HepG2 (cell line): ENCODE measurements around the gene SENP7. TPM values are rescaled to one million over a fixed set of nuclear protein-coding genes. Genes with fewer than 3 reads are reported as not detected.

Experiments
- ATAC-seq: fragments of 200-7000 bp; cut with Tn5 transposase; 3 replicates; pipeline ENCODE4 v1.9.1; 2020; ENCODE audit warnings: mild to moderate bottlenecking, moderate library complexity
- BruUV-seq: library from RNA; stranded (reverse); fragments of 400-500 nt; replicated peaks from 2 replicates; lab custom pipeline; 2021; lab: Mats Ljungman, UMichigan
- CTCF ChIA-PET: fragments of 300-600 bp; formaldehyde crosslinking; extraction: SDS; loops from one replicate; lab custom pipeline; 2021; ENCODE audit warnings: low total read pairs, inconsistent platforms, low intra/inter-chr PET ratio; lab: Yijun Ruan, JAX
- POLR2A ChIA-PET: fragments of 350-600 bp; sonication (Branson Sonifier 250); formaldehyde crosslinking; loops from one replicate; lab custom pipeline; 2020; ENCODE audit warnings: antibody characterized with exemption, inconsistent platforms; lab: Yijun Ruan, JAX
- DNase-seq: peaks from one replicate; pipeline ENCODE4 v3.0.0-alpha.2; 2015; ENCODE audit warnings: low spot score
- FAIRE-seq: peaks from 3 replicates; lab custom pipeline; 2011; peaks lifted over from hg19 to GRCh38; lab: Jason Lieb, UNC
- H2AFZ ChIP-seq: one replicate; pipeline ENCODE4 v1.6.1; 2011; ENCODE audit warnings: low read length, inconsistent platforms
- H3K27ac ChIP-seq: fragments of 300-600 bp; 3 replicates; pipeline ENCODE4 v1.8.0; 2011; ENCODE audit warnings: mixed run types, mild to moderate bottlenecking, mixed read lengths, low read length, inconsistent platforms; ENCODE audit not compliant: insufficient read depth; ENCODE audit errors: extremely low read length
- H3K27me3 ChIP-seq, 2 experiments: fragments of 200-600 bp in 1 of 2; 2 replicates in 1 of 2; 3 replicates in 1 of 2; pipeline versions ENCODE4 v1.6.0 to v1.8.0; 2011; ENCODE audit warnings: low read length in 2 of 2, mild to moderate bottlenecking in 2 of 2, moderate library complexity in 2 of 2, inconsistent platforms in 1 of 2; ENCODE audit not compliant: insufficient read depth in 2 of 2, control insufficient read depth in 1 of 2
- H3K36me3 ChIP-seq, 2 experiments: fragments of 200-600 bp in 1 of 2; replicated peaks in 1 of 2; 2 replicates in 1 of 2; 3 replicates in 1 of 2; pipeline versions ENCODE4 v1.5.1 to v1.8.0; 2011; ENCODE audit warnings: low read length in 2 of 2, inconsistent platforms in 1 of 2; ENCODE audit not compliant: insufficient read depth in 2 of 2, control insufficient read depth in 1 of 2
- H3K4me1 ChIP-seq: 2 replicates; pipeline ENCODE4 v1.5.1; 2012; ENCODE audit warnings: low read length, inconsistent platforms; ENCODE audit not compliant: insufficient read depth
- H3K4me2 ChIP-seq: 2 replicates; pipeline ENCODE4 v1.6.0; 2011; ENCODE audit warnings: low read depth, low read length, inconsistent platforms
- H3K4me3 ChIP-seq, 3 experiments: fragments of 200-600 bp in 1 of 3; sonication (generic), shearing (Covaris generic) in 1 of 3; replicated peaks in 1 of 3; 2 replicates each; pipeline ENCODE4 v1.5.1; 2011 to 2016; ENCODE audit warnings: low read length in 3 of 3, inconsistent platforms in 2 of 3, low read depth in 2 of 3, mild to moderate bottlenecking in 2 of 3, control low read depth in 1 of 3, mixed read lengths in 1 of 3; ENCODE audit not compliant: insufficient read depth in 1 of 3
- H3K79me2 ChIP-seq: one replicate; pipeline ENCODE4 v1.6.1; 2011; ENCODE audit warnings: low read length, inconsistent platforms; ENCODE audit not compliant: insufficient read depth
- H3K9ac ChIP-seq: 2 replicates; pipeline ENCODE4 v1.6.0; 2011; ENCODE audit warnings: mild to moderate bottlenecking, low read depth, low read length, inconsistent platforms; ENCODE audit not compliant: insufficient read depth
- H3K9me3 ChIP-seq: 2 replicates; pipeline ENCODE4 v1.5.1; 2012; ENCODE audit warnings: mild to moderate bottlenecking, low read length
- H4K20me1 ChIP-seq: 2 replicates; pipeline ENCODE4 v1.6.0; 2011; ENCODE audit warnings: inconsistent platforms, mild to moderate bottlenecking, low read length, moderate library complexity; ENCODE audit not compliant: insufficient read depth
- HOXA7 ChIP-seq: sonication (generic); formaldehyde crosslinking; IDR thresholded peaks from 2 replicates; pipeline ENCODE4 v1.8.1; 2022; ENCODE audit warnings: mild to moderate bottlenecking, missing genetic modification reagents, moderate library complexity
- NR3C1 ChIP-seq: sonication (generic); formaldehyde crosslinking; IDR thresholded peaks from 2 replicates; pipeline ENCODE4 v1.4.0; 2020; ENCODE audit warnings: missing genetic modification reagents
- TGIF2 ChIP-seq: IDR thresholded peaks from 2 replicates; pipeline ENCODE4 v1.6.1; 2016; ENCODE audit warnings: control low read depth, missing compliant biosample characterization
- ZMYM4 ChIP-seq: sonication (generic); formaldehyde crosslinking; IDR thresholded peaks from 2 replicates; pipeline ENCODE4 v1.8.1; 2023; ENCODE audit warnings: mild to moderate bottlenecking, missing genetic modification reagents
- ZNF335 ChIP-seq: sonication (generic); formaldehyde crosslinking; IDR thresholded peaks from 2 replicates; pipeline ENCODE4 v1.4.0; 2020; ENCODE audit warnings: missing genetic modification reagents
- ZNF614 ChIP-seq: IDR thresholded peaks from 2 replicates; pipeline ENCODE4 v1.6.1; 2018; ENCODE audit warnings: missing biosample characterization, missing genetic modification reagents, inconsistent platforms, borderline replicate concordance
- ZNF746 ChIP-seq: sonication (generic); formaldehyde crosslinking; IDR thresholded peaks from 2 replicates; pipeline ENCODE4 v1.8.0; 2022; ENCODE audit warnings: mild to moderate bottlenecking, missing genetic modification reagents
- ZNF781 ChIP-seq: sonication (generic); formaldehyde crosslinking; IDR thresholded peaks from 2 replicates; pipeline ENCODE4 v1.5.1; 2020; ENCODE audit warnings: borderline replicate concordance, mild to moderate bottlenecking, missing genetic modification reagents; ENCODE audit errors: not compliant biosample characterization
- ZSCAN21 ChIP-seq: sonication (generic); formaldehyde crosslinking; IDR thresholded peaks from 2 replicates; pipeline ENCODE4 v1.8.0; 2022; ENCODE audit warnings: mild to moderate bottlenecking, missing genetic modification reagents, moderate library complexity, borderline replicate concordance
- in situ Hi-C: cut with HindIII; loops from 2 replicates; pipeline ENCODE4 v1.10.0; 2017; ENCODE audit warnings: low pct_unique_long_range_greater_than_20kb; ENCODE audit not compliant: extremely low pct_ligation_motif_present
- intact Hi-C: fragments of 100-400 bp; cut with micrococcal nuclease; formaldehyde crosslinking; loops from one replicate; pipeline ENCODE4 v1.10.0; 2022; ENCODE audit not compliant: unreplicated experiment
- polyA plus RNA-seq, 8 experiments: library from polyadenylated mRNA; depleted of rRNA in 3 of 8; stranded (reverse) in 7 of 8; unstranded in 1 of 8; fragments of >200 nt; fragmentation: Illumina TruSeq in 4 of 8; extraction: Trizol in 4 of 8; gene quantifications; 2 replicates each; pipeline versions ENCODE4 v1.2.1 to v1.2.3, GENCODE V29; 2011 to 2016; ENCODE audit warnings: low read depth in 4 of 8, missing spikeins in 1 of 8, mixed read lengths in 1 of 8; ENCODE audit not compliant: insufficient read depth in 1 of 8
- total RNA-seq, 5 experiments: library from RNA; depleted of rRNA; stranded (reverse); fragments of >200 nt; fragmentation: Illumina TruSeq; extraction: Trizol; gene quantifications; 2 replicates each; pipeline ENCODE4 v1.2.3, GENCODE V29; 2016; ENCODE audit warnings: low read depth in 1 of 5
- TF ChIP-seq, protein P1 (sequence below): sonication (generic); formaldehyde crosslinking; IDR thresholded peaks from 2 replicates; pipeline ENCODE4 v1.9.0; 2021; ENCODE audit warnings: missing genetic modification reagents, borderline replicate concordance
- TF ChIP-seq, protein P2 (sequence below): sonication (generic); formaldehyde crosslinking; conservative IDR thresholded peaks from 2 replicates; pipeline ENCODE4 v1.5.0; 2020; ENCODE audit warnings: missing genetic modification reagents
- TF ChIP-seq, protein P3 (sequence below): sonication (generic); formaldehyde crosslinking; conservative IDR thresholded peaks from 2 replicates; pipeline ENCODE4 v1.4.0; 2020; ENCODE audit warnings: missing genetic modification reagents
- TF ChIP-seq, protein P4 (sequence below): sonication (generic); formaldehyde crosslinking; IDR thresholded peaks from 2 replicates; pipeline ENCODE4 v1.5.0; 2020; ENCODE audit warnings: mild to moderate bottlenecking, missing genetic modification reagents
- TF ChIP-seq, protein P5 (sequence below): sonication (generic); formaldehyde crosslinking; IDR thresholded peaks from 2 replicates; pipeline ENCODE4 v1.4.0; 2020; ENCODE audit warnings: mild to moderate bottlenecking, missing genetic modification reagents

Gene SENP7
- total and polyA plus RNA-seq, 2 of the 13 experiments (the other 11 are each of a cell fraction or from before 2014, with no cell fraction given) = 9.1 to 10.3 TPM

DNA sequence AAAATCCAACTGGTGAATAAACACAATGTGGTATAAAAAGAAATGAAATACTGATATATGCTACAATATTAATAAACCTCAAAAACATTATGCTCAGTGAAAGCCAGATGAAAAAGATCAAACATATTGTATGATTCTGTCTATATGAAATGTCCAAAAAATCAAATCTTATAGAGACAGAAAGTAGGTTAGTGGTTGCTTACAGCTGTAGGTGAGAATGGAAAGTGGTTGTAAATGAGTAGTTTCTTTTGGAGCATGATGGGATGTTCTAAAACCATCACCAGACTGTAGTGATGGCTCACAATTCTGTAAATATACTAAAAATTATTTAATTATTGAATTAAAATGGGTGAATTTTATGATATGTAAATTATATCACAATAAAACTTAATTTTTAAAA lies 58.4 kb downstream of the SENP7 start:
- in situ Hi-C loops = no loop called here

More for the DNA sequence above, 58.4 kb downstream of the SENP7 start:
- no peak for FAIRE-seq
- Histone ChIP-seq H2AFZ (no peak overlapping the region), H4K20me1 (no peaks in the 10 kb centered on the region), H3K27ac (no peak overlapping the region), H3K4me2 (no peak overlapping the region), H3K79me2 (no peaks in the 10 kb centered on the region), H3K27me3 (no peaks in the 10 kb centered on the region), H3K36me3 (0 out of 5 replicates have a peak, but pooled peaks cover 0 to 3% of the 10 kb centered on the region in 2 experiments), H3K9me3 (no peaks in the 10 kb centered on the region), H3K9ac (no peak overlapping the region), H3K4me1 (no peaks in the 10 kb centered on the region), H3K4me3 (no peak overlapping the region)
- TF ChIP-seq ZNF335 (CRISPR knock-in tag) (no peak), NR3C1 (CRISPR knock-in tag) (no peak), ZSCAN21 (no peak), ZMYM4 (CRISPR knock-in tag) (no peak), ZNF614 (CRISPR knock-in tag) (no peak), ZNF781 (CRISPR knock-in tag) (no peak), HOXA7 (CRISPR knock-in tag) (no peak), ZNF746 (CRISPR knock-in tag) (no peak), TGIF2 (CRISPR knock-in tag) (no peak)
- TF ChIP-seq, protein P1, sequence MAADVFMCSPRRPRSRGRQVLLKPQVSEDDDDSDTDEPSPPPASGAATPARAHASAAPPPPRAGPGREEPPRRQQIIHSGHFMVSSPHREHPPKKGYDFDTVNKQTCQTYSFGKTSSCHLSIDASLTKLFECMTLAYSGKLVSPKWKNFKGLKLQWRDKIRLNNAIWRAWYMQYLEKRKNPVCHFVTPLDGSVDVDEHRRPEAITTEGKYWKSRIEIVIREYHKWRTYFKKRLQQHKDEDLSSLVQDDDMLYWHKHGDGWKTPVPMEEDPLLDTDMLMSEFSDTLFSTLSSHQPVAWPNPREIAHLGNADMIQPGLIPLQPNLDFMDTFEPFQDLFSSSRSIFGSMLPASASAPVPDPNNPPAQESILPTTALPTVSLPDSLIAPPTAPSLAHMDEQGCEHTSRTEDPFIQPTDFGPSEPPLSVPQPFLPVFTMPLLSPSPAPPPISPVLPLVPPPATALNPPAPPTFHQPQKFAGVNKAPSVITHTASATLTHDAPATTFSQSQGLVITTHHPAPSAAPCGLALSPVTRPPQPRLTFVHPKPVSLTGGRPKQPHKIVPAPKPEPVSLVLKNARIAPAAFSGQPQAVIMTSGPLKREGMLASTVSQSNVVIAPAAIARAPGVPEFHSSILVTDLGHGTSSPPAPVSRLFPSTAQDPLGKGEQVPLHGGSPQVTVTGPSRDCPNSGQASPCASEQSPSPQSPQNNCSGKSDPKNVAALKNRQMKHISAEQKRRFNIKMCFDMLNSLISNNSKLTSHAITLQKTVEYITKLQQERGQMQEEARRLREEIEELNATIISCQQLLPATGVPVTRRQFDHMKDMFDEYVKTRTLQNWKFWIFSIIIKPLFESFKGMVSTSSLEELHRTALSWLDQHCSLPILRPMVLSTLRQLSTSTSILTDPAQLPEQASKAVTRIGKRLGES (CRISPR knock-in tag) = no peak
- TF ChIP-seq, protein P2, sequence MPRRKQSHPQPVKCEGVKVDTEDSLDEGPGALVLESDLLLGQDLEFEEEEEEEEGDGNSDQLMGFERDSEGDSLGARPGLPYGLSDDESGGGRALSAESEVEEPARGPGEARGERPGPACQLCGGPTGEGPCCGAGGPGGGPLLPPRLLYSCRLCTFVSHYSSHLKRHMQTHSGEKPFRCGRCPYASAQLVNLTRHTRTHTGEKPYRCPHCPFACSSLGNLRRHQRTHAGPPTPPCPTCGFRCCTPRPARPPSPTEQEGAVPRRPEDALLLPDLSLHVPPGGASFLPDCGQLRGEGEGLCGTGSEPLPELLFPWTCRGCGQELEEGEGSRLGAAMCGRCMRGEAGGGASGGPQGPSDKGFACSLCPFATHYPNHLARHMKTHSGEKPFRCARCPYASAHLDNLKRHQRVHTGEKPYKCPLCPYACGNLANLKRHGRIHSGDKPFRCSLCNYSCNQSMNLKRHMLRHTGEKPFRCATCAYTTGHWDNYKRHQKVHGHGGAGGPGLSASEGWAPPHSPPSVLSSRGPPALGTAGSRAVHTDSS = no peak
- TF ChIP-seq, protein P3, sequence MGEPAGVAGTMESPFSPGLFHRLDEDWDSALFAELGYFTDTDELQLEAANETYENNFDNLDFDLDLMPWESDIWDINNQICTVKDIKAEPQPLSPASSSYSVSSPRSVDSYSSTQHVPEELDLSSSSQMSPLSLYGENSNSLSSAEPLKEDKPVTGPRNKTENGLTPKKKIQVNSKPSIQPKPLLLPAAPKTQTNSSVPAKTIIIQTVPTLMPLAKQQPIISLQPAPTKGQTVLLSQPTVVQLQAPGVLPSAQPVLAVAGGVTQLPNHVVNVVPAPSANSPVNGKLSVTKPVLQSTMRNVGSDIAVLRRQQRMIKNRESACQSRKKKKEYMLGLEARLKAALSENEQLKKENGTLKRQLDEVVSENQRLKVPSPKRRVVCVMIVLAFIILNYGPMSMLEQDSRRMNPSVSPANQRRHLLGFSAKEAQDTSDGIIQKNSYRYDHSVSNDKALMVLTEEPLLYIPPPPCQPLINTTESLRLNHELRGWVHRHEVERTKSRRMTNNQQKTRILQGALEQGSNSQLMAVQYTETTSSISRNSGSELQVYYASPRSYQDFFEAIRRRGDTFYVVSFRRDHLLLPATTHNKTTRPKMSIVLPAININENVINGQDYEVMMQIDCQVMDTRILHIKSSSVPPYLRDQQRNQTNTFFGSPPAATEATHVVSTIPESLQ = no peak
- TF ChIP-seq, protein P4, sequence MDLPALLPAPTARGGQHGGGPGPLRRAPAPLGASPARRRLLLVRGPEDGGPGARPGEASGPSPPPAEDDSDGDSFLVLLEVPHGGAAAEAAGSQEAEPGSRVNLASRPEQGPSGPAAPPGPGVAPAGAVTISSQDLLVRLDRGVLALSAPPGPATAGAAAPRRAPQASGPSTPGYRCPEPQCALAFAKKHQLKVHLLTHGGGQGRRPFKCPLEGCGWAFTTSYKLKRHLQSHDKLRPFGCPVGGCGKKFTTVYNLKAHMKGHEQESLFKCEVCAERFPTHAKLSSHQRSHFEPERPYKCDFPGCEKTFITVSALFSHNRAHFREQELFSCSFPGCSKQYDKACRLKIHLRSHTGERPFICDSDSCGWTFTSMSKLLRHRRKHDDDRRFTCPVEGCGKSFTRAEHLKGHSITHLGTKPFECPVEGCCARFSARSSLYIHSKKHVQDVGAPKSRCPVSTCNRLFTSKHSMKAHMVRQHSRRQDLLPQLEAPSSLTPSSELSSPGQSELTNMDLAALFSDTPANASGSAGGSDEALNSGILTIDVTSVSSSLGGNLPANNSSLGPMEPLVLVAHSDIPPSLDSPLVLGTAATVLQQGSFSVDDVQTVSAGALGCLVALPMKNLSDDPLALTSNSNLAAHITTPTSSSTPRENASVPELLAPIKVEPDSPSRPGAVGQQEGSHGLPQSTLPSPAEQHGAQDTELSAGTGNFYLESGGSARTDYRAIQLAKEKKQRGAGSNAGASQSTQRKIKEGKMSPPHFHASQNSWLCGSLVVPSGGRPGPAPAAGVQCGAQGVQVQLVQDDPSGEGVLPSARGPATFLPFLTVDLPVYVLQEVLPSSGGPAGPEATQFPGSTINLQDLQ (CRISPR knock-in tag) = no peak
- TF ChIP-seq, protein P5, sequence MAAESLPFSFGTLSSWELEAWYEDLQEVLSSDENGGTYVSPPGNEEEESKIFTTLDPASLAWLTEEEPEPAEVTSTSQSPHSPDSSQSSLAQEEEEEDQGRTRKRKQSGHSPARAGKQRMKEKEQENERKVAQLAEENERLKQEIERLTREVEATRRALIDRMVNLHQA = no peak
- no peak for ATAC-seq
- BruUV-seq = no TSS peak
- ChIA-PET CTCF (no interaction called here), POLR2A (no interaction called here)
- no peak for DNase-seq
- intact Hi-C loops = no loop called here
